ENCODE data around the gene AP1G2. TPM values are rescaled to one million over a fixed set of nuclear protein-coding genes. Genes with fewer than 3 reads are reported as not detected.

The AP1G2 gene
- polyA plus RNA-seq, 4 donors = 80.4 to 376 (median 181) TPM

- 77 to 88% (median 81%) methylated on average over 3 of the region's 3 CpGs for WGBS, 3 donors
- FAIRE-seq (no peak), DNase-seq (no peak)
- Histone ChIP-seq H3K4me3 (ENCODE audit: low read depth in 1 of 3, low read length in 3 of 3) (no peak overlapping the region), H3K27ac (ENCODE audit: low read depth in 1 of 3, low read length in 2 of 3) (no peak overlapping the region), H3K4me1 (ENCODE audit: control insufficient read depth in 3 of 3, insufficient read depth in 2 of 3, low read depth in 1 of 3, low read length in 2 of 3) (peaks cover 0 to 29% (median 9%) of the 10 kb centered on the region in 3 donors), H3K9me3 (ENCODE audit: control insufficient read depth in 2 of 2, insufficient read depth in 1 of 2, low read depth in 1 of 2, low read length in 1 of 2) (no peaks in the 10 kb centered on the region), H3K36me3 (ENCODE audit: control insufficient read depth in 3 of 3, insufficient read depth in 2 of 3, low read depth in 1 of 3, low read length in 3 of 3) (peaks cover 0 to 65% (median 4%) of the 10 kb centered on the region in 3 donors), H3K27me3 (ENCODE audit: control insufficient read depth in 3 of 3, insufficient read depth in 3 of 3, low read length in 3 of 3) (no peaks in the 10 kb centered on the region)
Observed at GRCh38 chr14:23559926-23560520, 7.6 kb downstream of the AP1G2 start.

- no peaks in the 10 kb centered on the region for H3K9me3 ChIP-seq (ENCODE audit: control insufficient read depth in 2 of 2, insufficient read depth in 1 of 2, low read depth in 1 of 2, low read length in 1 of 2)
- H3K4me1 ChIP-seq (ENCODE audit: control insufficient read depth in 3 of 3, insufficient read depth in 2 of 3, low read depth in 1 of 3, low read length in 2 of 3) = peaks cover 0 to 29% (median 9%) of the 10 kb centered on the region in 3 donors
- no peaks in the 10 kb centered on the region for H3K27me3 ChIP-seq (ENCODE audit: control insufficient read depth in 3 of 3, insufficient read depth in 3 of 3, low read length in 3 of 3)
- H3K27ac ChIP-seq (ENCODE audit: low read depth in 1 of 3, low read length in 2 of 3) = peak overlapping the region in 1 of 3 donors; percentile 89
- WGBS, 3 donors = 74 to 80% (median 75%) methylated on average over 21 of the region's 21 CpGs
- H3K36me3 ChIP-seq (ENCODE audit: control insufficient read depth in 3 of 3, insufficient read depth in 2 of 3, low read depth in 1 of 3, low read length in 3 of 3) = peaks cover 0 to 58% (median 4%) of the 10 kb centered on the region in 3 donors
- DNase-seq (peak; percentile 42 to 72), FAIRE-seq (no peak)
- H3K4me3 ChIP-seq (ENCODE audit: low read depth in 1 of 3, low read length in 3 of 3) = peak overlapping the region in 1 of 3 donors; percentile 11
Observed at GRCh38 chr14:23559010-23559925, 8.3 kb downstream of the AP1G2 start.

- H3K36me3 ChIP-seq (ENCODE audit: control insufficient read depth in 3 of 3, insufficient read depth in 2 of 3, low read depth in 1 of 3, low read length in 3 of 3) = peaks cover 0 to 50% (median 4%) of the 10 kb centered on the region in 3 donors
Observed at GRCh38 chr14:23558346-23559009, 9.1 kb downstream of the AP1G2 start.

GRCh38 chr14:23557946-23558345 lies 9.6 kb downstream of the AP1G2 start:
- no peak for FAIRE-seq
- H3K27ac ChIP-seq (ENCODE audit: low read depth in 1 of 3, low read length in 2 of 3) = peak overlapping the region in 1 of 3 donors; percentile 89
- H3K9me3 ChIP-seq (ENCODE audit: control insufficient read depth in 2 of 2, insufficient read depth in 1 of 2, low read depth in 1 of 2, low read length in 1 of 2) = no peaks in the 10 kb centered on the region

More at GRCh38 chr14:23558346-23559009, 9.1 kb downstream of the AP1G2 start:
- Histone ChIP-seq H3K27me3 (ENCODE audit: control insufficient read depth in 3 of 3, insufficient read depth in 3 of 3, low read length in 3 of 3) (no peaks in the 10 kb centered on the region), H3K9me3 (ENCODE audit: control insufficient read depth in 2 of 2, insufficient read depth in 1 of 2, low read depth in 1 of 2, low read length in 1 of 2) (no peaks in the 10 kb centered on the region), H3K4me3 (ENCODE audit: low read depth in 1 of 3, low read length in 3 of 3) (peak overlapping the region in 1 of 3 donors; percentile 11), H3K4me1 (ENCODE audit: control insufficient read depth in 3 of 3, insufficient read depth in 2 of 3, low read depth in 1 of 3, low read length in 2 of 3) (peaks cover 0 to 29% (median 9%) of the 10 kb centered on the region in 3 donors), H3K27ac (ENCODE audit: low read depth in 1 of 3, low read length in 2 of 3) (peak overlapping the region in 1 of 3 donors; percentile 89)
- DNase-seq (peak; percentile 46 to 79), FAIRE-seq (no peak)
- 61 to 79% (median 72%) methylated on average over 10 of the region's 10 CpGs for WGBS, 3 donors

GRCh38 chr14:23557521-23557920 lies 10.1 kb downstream of the AP1G2 start:
- Histone ChIP-seq H3K36me3 (ENCODE audit: control insufficient read depth in 3 of 3, insufficient read depth in 2 of 3, low read depth in 1 of 3, low read length in 3 of 3) (peaks cover 0 to 42% (median 4%) of the 10 kb centered on the region in 3 donors), H3K27me3 (ENCODE audit: control insufficient read depth in 3 of 3, insufficient read depth in 3 of 3, low read length in 3 of 3) (no peaks in the 10 kb centered on the region), H3K27ac (ENCODE audit: low read depth in 1 of 3, low read length in 2 of 3) (peak overlapping the region in 1 of 3 donors; percentile 89), H3K9me3 (ENCODE audit: control insufficient read depth in 2 of 2, insufficient read depth in 1 of 2, low read depth in 1 of 2, low read length in 1 of 2) (no peaks in the 10 kb centered on the region), H3K4me1 (ENCODE audit: control insufficient read depth in 3 of 3, insufficient read depth in 2 of 3, low read depth in 1 of 3, low read length in 2 of 3) (peaks cover 0 to 29% (median 9%) of the 10 kb centered on the region in 3 donors), H3K4me3 (ENCODE audit: low read depth in 1 of 3, low read length in 3 of 3) (peak overlapping the region in 1 of 3 donors; percentile 95)
- whole genome bisulfite sequencing, 3 donors = 18 to 42% (median 27%) methylated on average over 2 of the region's 2 CpGs
- DNase-seq = no peak
- no peak for FAIRE-seq

More at GRCh38 chr14:23557946-23558345, 9.6 kb downstream of the AP1G2 start:
- Histone ChIP-seq H3K4me1 (ENCODE audit: control insufficient read depth in 3 of 3, insufficient read depth in 2 of 3, low read depth in 1 of 3, low read length in 2 of 3) (peaks cover 0 to 29% (median 9%) of the 10 kb centered on the region in 3 donors), H3K27me3 (ENCODE audit: control insufficient read depth in 3 of 3, insufficient read depth in 3 of 3, low read length in 3 of 3) (no peaks in the 10 kb centered on the region), H3K4me3 (ENCODE audit: low read depth in 1 of 3, low read length in 3 of 3) (no peak overlapping the region), H3K36me3 (ENCODE audit: control insufficient read depth in 3 of 3, insufficient read depth in 2 of 3, low read depth in 1 of 3, low read length in 3 of 3) (peaks cover 0 to 46% (median 4%) of the 10 kb centered on the region in 3 donors)
- 77 to 93% (median 90%) methylated on average over 1 of the region's 1 CpG for WGBS, 3 donors
- DNase-seq = peak in 1 of 2 donors; percentile 35

GRCh38 chr14:23556700-23557440 lies 10.7 kb downstream of the AP1G2 start:
- Histone ChIP-seq H3K4me1 (ENCODE audit: control insufficient read depth in 3 of 3, insufficient read depth in 2 of 3, low read depth in 1 of 3, low read length in 2 of 3) (peaks cover 0 to 29% (median 9%) of the 10 kb centered on the region in 3 donors), H3K27ac (ENCODE audit: low read depth in 1 of 3, low read length in 2 of 3) (peak overlapping the region; percentile 27 to 91 (median 89)), H3K9me3 (ENCODE audit: control insufficient read depth in 2 of 2, insufficient read depth in 1 of 2, low read depth in 1 of 2, low read length in 1 of 2) (no peaks in the 10 kb centered on the region), H3K36me3 (ENCODE audit: control insufficient read depth in 3 of 3, insufficient read depth in 2 of 3, low read depth in 1 of 3, low read length in 3 of 3) (peaks cover 0 to 36% (median 4%) of the 10 kb centered on the region in 3 donors), H3K27me3 (ENCODE audit: control insufficient read depth in 3 of 3, insufficient read depth in 3 of 3, low read length in 3 of 3) (no peaks in the 10 kb centered on the region), H3K4me3 (ENCODE audit: low read depth in 1 of 3, low read length in 3 of 3) (peak overlapping the region; percentile 64 to 95 (median 81))
- 17 to 36% (median 25%) methylated on average over 17 of the region's 17 CpGs for WGBS, 3 donors
- peak in 1 of 2 donors; percentile 42 for DNase-seq
- FAIRE-seq = no peak

- Histone ChIP-seq H3K27me3 (ENCODE audit: control insufficient read depth in 3 of 3, insufficient read depth in 3 of 3, low read length in 3 of 3) (peaks cover 0 to under 1% (median 0%) of the 10 kb centered on the region in 3 donors), H3K27ac (ENCODE audit: low read depth in 1 of 3, low read length in 2 of 3) (peak within 1 kb of the TSS; percentile 79 to 91 (median 89)), H3K4me3 (ENCODE audit: low read depth in 1 of 3, low read length in 3 of 3) (peak within 1 kb of the TSS; percentile 64 to 95 (median 81)), H3K36me3 (ENCODE audit: control insufficient read depth in 3 of 3, insufficient read depth in 2 of 3, low read depth in 1 of 3, low read length in 3 of 3) (peaks cover 0 to 28% (median 0%) of the 10 kb centered on the region in 3 donors), H3K4me1 (ENCODE audit: control insufficient read depth in 3 of 3, insufficient read depth in 2 of 3, low read depth in 1 of 3, low read length in 2 of 3) (peaks cover 0 to 29% (median 9%) of the 10 kb centered on the region in 3 donors), H3K9me3 (ENCODE audit: control insufficient read depth in 2 of 2, insufficient read depth in 1 of 2, low read depth in 1 of 2, low read length in 1 of 2) (no peaks in the 10 kb centered on the region)
- FAIRE-seq = no peak
- whole genome bisulfite sequencing, 3 donors = 0 to 1% (median 1%) methylated on average over 52 to 54 of the region's 54 CpGs
- peak; percentile 94 to 98 for DNase-seq
Observed at GRCh38 chr14:23555882-23556699, 11.5 kb downstream of the AP1G2 start, which contains the start of gene THTPA. Gene THTPA, plus strand, starts transcription at chr14:23556271. Its CDS starts 487 bp downstream, at chr14:23556758.

All from small intestine (tissue), 7 donors.